B cell (primary cell): Measurements from ENCODE around the gene PNMA8B.

Experiments used
- CTCF ChIP-seq: fragments of 200-600 bp; IDR thresholded peaks from one replicate; pipeline ENCODE4 v1.8.0; 2022; ENCODE audit warnings: antibody characterized with exemption, mild to moderate bottlenecking
- EZH2 ChIP-seq: IDR thresholded peaks from 2 replicates; pipeline ENCODE4 v1.6.1; 2012; ENCODE audit warnings: borderline replicate concordance, low read depth, mild to moderate bottlenecking, moderate library complexity, low read length; ENCODE audit not compliant: insufficient read depth, poor library complexity, severe bottlenecking

- TF ChIP-seq CTCF = no peak
- TF ChIP-seq EZH2 = no peak
These were observed 2.8 kb downstream of the PNMA8B start for GRCh38 chr19:46492841-46493235.
